AG04450 (cell line): ENCODE results near the gene ZFYVE26. TPM values are rescaled to one million over a fixed set of nuclear protein-coding genes. Genes with fewer than 3 reads are reported as not detected.

ENCODE experiments used
- CTCF ChIA-PET: fragments of 300-600, 350-600 bp; formaldehyde crosslinking; extraction: SDS; loops from one replicate; lab custom pipeline; 2022; ENCODE audit warnings: antibody characterized with exemption, inconsistent platforms; lab: Charles Lee
- POLR2A ChIA-PET: fragments of 350-600 bp; formaldehyde crosslinking; extraction: SDS; loops from one replicate; lab custom pipeline; 2021; ENCODE audit warnings: antibody characterized with exemption, inconsistent platforms; lab: Yijun Ruan, JAX
- DNase-seq: peaks from one replicate; pipeline ENCODE4 v3.0.0-alpha.2; 2011; ENCODE audit warnings: low read depth, low spot score
- H3K27ac ChIP-seq: one replicate; pipeline ENCODE4 v1.5.1; 2012; ENCODE audit warnings: low read depth, low read length, control low read depth
- H3K27me3 ChIP-seq: one replicate; pipeline ENCODE4 v1.6.0; 2012; ENCODE audit warnings: low read length; ENCODE audit not compliant: control insufficient read depth, insufficient read depth
- H3K4me3 ChIP-seq: 2 replicates; pipeline ENCODE4 v1.5.1; 2011; ENCODE audit warnings: mild to moderate bottlenecking, low read depth, low read length, control low read depth
- H3K9me3 ChIP-seq: 2 replicates; pipeline ENCODE4 v1.5.1; 2012; ENCODE audit warnings: low read length; ENCODE audit not compliant: control insufficient read depth, insufficient read depth
- polyA plus RNA-seq: library from polyadenylated mRNA; depleted of rRNA; stranded (reverse); fragments of >200 nt; gene quantifications from 2 replicates; pipeline ENCODE4 v1.2.3, GENCODE V29; 2011
- TF ChIP-seq, protein P1 (sequence below): IDR thresholded peaks from 2 replicates; pipeline ENCODE4 v1.5.1; 2011; ENCODE audit warnings: low read depth, low read length, control low read depth, inconsistent platforms

The ZFYVE26 gene
- polyA plus RNA-seq, 1 experiment, result 18.4 TPM

DNA sequence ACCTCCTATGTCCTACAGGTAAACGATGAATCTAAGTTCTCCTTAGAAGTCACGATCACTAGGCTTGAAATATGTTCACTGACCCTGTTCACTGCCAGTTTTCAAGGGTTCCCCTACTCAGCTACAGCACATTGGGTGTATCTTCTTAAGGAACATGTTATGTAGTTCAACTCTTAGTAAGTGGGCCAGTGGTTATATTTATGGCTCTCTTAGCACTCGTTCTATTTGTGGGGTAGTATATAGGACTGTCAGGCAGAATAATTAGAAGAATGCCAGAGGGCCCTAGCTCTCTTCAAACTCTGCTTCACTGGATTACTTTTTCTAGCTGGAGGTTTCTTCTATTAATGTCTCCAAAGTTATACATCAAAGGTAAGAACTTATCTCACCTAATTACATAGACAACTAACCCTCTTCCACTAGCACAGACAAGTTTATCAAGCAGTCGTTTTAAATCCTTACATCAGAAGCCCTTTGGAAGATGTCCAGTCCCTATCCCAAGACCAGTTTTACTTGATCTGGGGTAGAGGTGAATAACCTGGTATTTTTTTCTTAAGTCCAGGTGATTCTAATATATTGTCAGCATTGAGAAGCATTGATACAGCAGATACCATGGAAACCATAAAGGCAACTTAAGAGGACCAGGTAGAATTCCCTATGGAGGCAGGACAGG is 39.6 kb downstream of the ZFYVE26 start:
- Histone ChIP-seq H3K4me3 (no peak overlapping the region), H3K27ac (no peak overlapping the region), H3K27me3 (no peaks in the 10 kb centered on the region), H3K9me3 (no peaks in the 10 kb centered on the region)
- DNase-seq, result no peak
- CTCF ChIA-PET, result no interaction called here
- TF ChIP-seq, protein P1, sequence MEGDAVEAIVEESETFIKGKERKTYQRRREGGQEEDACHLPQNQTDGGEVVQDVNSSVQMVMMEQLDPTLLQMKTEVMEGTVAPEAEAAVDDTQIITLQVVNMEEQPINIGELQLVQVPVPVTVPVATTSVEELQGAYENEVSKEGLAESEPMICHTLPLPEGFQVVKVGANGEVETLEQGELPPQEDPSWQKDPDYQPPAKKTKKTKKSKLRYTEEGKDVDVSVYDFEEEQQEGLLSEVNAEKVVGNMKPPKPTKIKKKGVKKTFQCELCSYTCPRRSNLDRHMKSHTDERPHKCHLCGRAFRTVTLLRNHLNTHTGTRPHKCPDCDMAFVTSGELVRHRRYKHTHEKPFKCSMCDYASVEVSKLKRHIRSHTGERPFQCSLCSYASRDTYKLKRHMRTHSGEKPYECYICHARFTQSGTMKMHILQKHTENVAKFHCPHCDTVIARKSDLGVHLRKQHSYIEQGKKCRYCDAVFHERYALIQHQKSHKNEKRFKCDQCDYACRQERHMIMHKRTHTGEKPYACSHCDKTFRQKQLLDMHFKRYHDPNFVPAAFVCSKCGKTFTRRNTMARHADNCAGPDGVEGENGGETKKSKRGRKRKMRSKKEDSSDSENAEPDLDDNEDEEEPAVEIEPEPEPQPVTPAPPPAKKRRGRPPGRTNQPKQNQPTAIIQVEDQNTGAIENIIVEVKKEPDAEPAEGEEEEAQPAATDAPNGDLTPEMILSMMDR, result no peak
- POLR2A ChIA-PET, result no interaction called here

- TF ChIP-seq, protein P1, result no peak
- DNase-seq, result no peak
- no peak overlapping the region for H3K27ac ChIP-seq
- CTCF ChIA-PET, result no interaction called here
- no peak overlapping the region for H3K4me3 ChIP-seq
- no peaks in the 10 kb centered on the region for H3K9me3 ChIP-seq
- H3K27me3 ChIP-seq, result no peaks in the 10 kb centered on the region
- POLR2A ChIA-PET, result no interaction called here
Observed at GRCh38 chr14:67773844-67774377, 42.5 kb downstream of the ZFYVE26 start.

DNA sequence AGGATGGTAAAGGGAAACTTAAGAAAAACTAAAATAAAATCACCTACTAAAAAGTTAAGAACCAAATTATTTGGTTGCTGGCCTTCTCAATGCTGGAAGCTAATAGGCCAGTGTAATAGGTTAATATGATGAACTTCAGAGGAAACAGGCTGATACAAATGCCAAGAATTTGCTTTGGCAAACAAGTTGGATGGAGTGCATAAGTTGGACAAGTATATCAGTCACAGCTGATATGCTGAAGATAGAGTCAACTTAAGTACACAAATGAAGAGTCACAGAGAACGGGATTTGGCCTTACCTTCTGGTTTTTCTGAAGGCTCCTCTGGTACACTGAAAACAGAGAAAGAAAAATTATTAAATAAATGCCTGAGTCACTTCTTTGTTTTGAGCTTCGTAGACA is 48.2 kb downstream of the ZFYVE26 start:
- POLR2A ChIA-PET, result no interaction called here
- TF ChIP-seq, protein P1, result no peak
- no peaks in the 10 kb centered on the region for H3K27me3 ChIP-seq

GRCh38 chr14:67766035-67766680 is 50.2 kb downstream of the ZFYVE26 start:
- TF ChIP-seq, protein P1, result no peak
- Histone ChIP-seq H3K27ac (no peak overlapping the region), H3K9me3 (no peaks in the 10 kb centered on the region), H3K27me3 (no peaks in the 10 kb centered on the region), H3K4me3 (no peak overlapping the region)
- no peak for DNase-seq
- ChIA-PET CTCF (no interaction called here), POLR2A (no interaction called here)

More for the DNA sequence above, 48.2 kb downstream of the ZFYVE26 start:
- H3K27ac ChIP-seq, result no peak overlapping the region
- CTCF ChIA-PET, result interaction anchor here (0.5 kb wide), 1 partner anchor 344 kb away, joined by 5 read pairs; no protein-coding TSS in a partner anchor
- no peaks in the 10 kb centered on the region for H3K9me3 ChIP-seq
- H3K4me3 ChIP-seq, result no peak overlapping the region
- no peak for DNase-seq
